H1 (cell line): ENCODE results near the gene AZGP1. TPM values are rescaled to one million over a fixed set of nuclear protein-coding genes. Genes with fewer than 3 reads are reported as not detected.
"Not testable (repeated sequence)": the region's sequence is repeated elsewhere in the genome, so short reads cannot be mapped to it uniquely, and the experiment has no call there.

Source experiments
- CTCF ChIA-PET: fragments of 300-600 bp; sonication (Branson Sonifier 250); formaldehyde crosslinking; loops from one replicate; lab custom pipeline; 2021; ENCODE audit not compliant: partially characterized antibody; lab: Charles Lee
- POLR2A ChIA-PET: fragments of 300-600 bp; sonication (Branson Sonifier 250); formaldehyde crosslinking; loops from one replicate; lab custom pipeline; 2021; ENCODE audit warnings: inconsistent platforms; ENCODE audit not compliant: partially characterized antibody; lab: Charles Lee
- DNase-seq, 2 experiments: peaks; one replicate each; pipeline versions ENCODE4 v3.0.0 to v3.0.0-alpha.2; 2010 to 2022; ENCODE audit warnings: low spot score in 2 of 2, low read depth in 1 of 2, mixed read lengths in 1 of 2
- FAIRE-seq: peaks from 2 replicates; lab custom pipeline; 2011; peaks lifted over from hg19 to GRCh38; lab: Jason Lieb, UNC
- H2AFZ ChIP-seq: 2 replicates; pipeline ENCODE4 v1.8.1; 2012; ENCODE audit warnings: low read length, inconsistent platforms
- H2AK5ac ChIP-seq: 2 replicates; pipeline ENCODE4 v1.6.1; 2013; ENCODE audit warnings: low read depth, low read length
- H2BK120ac ChIP-seq: replicated peaks from 2 replicates; pipeline ENCODE3; 2013; ENCODE audit warnings: low read depth, low read length, inconsistent platforms
- H2BK12ac ChIP-seq: 2 replicates; pipeline ENCODE4 v1.6.1; 2013; ENCODE audit warnings: low read depth, low read length
- H2BK15ac ChIP-seq: 2 replicates; pipeline ENCODE4 v1.6.1; 2013; ENCODE audit warnings: low read length
- H2BK20ac ChIP-seq: 2 replicates; pipeline ENCODE4 v1.6.1; 2013; ENCODE audit warnings: low read length
- H2BK5ac ChIP-seq: 2 replicates; pipeline ENCODE4 v1.6.1; 2013; ENCODE audit warnings: low read depth, low read length
- H3K14ac ChIP-seq: 2 replicates; pipeline ENCODE4 v1.6.1; 2013; ENCODE audit warnings: inconsistent platforms; ENCODE audit not compliant: insufficient read length
- H3K18ac ChIP-seq: 2 replicates; pipeline ENCODE4 v1.6.1; 2013; ENCODE audit warnings: low read length; ENCODE audit errors: extremely low read depth
- H3K23ac ChIP-seq: 2 replicates; pipeline ENCODE4 v1.6.1; 2013; ENCODE audit warnings: inconsistent platforms; ENCODE audit not compliant: insufficient read length
- H3K23me2 ChIP-seq: 2 replicates; pipeline ENCODE4 v1.6.1; 2013; ENCODE audit warnings: low read depth, low read length
- H3K27ac ChIP-seq: 2 replicates; pipeline ENCODE4 v1.6.1; 2011; ENCODE audit warnings: low read depth, low read length, inconsistent platforms
- H3K27me3 ChIP-seq, 4 experiments: replicated peaks in 1 of 4; 1 replicate in 1 of 4; 2 replicates in 3 of 4; pipeline versions ENCODE4 v1.6.1 to v1.8.1; 2011 to 2013; ENCODE audit warnings: low read length in 3 of 4, mild to moderate bottlenecking in 3 of 4, inconsistent platforms in 2 of 4, mixed read lengths in 2 of 4, moderate library complexity in 1 of 4; ENCODE audit not compliant: control insufficient read depth in 3 of 4, insufficient read depth in 3 of 4; ENCODE audit errors: extremely low read depth in 1 of 4
- H3K36me3 ChIP-seq, 4 experiments: 2 replicates each; pipeline versions ENCODE4 v1.6.1 to v1.8.1; 2011 to 2013; ENCODE audit warnings: mild to moderate bottlenecking in 4 of 4, low read length in 3 of 4, moderate library complexity in 2 of 4, control low read depth in 1 of 4, inconsistent platforms in 1 of 4; ENCODE audit not compliant: insufficient read depth in 4 of 4, control insufficient read depth in 2 of 4
- H3K4ac ChIP-seq: replicated peaks from 2 replicates; pipeline ENCODE3; 2013; ENCODE audit warnings: low read length, low read depth, mixed read lengths, inconsistent platforms; ENCODE audit not compliant: insufficient read length
- H3K4me1 ChIP-seq, 4 experiments: replicated peaks in 1 of 4; 1 replicate in 1 of 4; 2 replicates in 3 of 4; pipeline versions ENCODE4 v1.6.1 to v1.8.1; 2011 to 2013; ENCODE audit warnings: low read length in 3 of 4, inconsistent platforms in 2 of 4, mixed read lengths in 1 of 4; ENCODE audit not compliant: insufficient read depth in 4 of 4, control insufficient read depth in 3 of 4
- H3K4me2 ChIP-seq, 2 experiments: 2 replicates each; pipeline versions ENCODE4 v1.6.1 to v1.8.1; 2011 to 2013; ENCODE audit warnings: low read depth in 2 of 2, low read length in 2 of 2, control low read depth in 1 of 2, inconsistent platforms in 1 of 2, mild to moderate bottlenecking in 1 of 2; ENCODE audit not compliant: insufficient read depth in 1 of 2
- H3K4me3 ChIP-seq, 4 experiments: fragments of 200-600, 300-600 bp in 1 of 4; sonication (generic), shearing (Covaris generic), sonication (Bioruptor Twin) in 1 of 4; 2 replicates each; pipeline versions ENCODE4 v1.5.1 to v1.8.1; 2011 to 2016; ENCODE audit warnings: low read length in 4 of 4, low read depth in 3 of 4, control low read depth in 2 of 4, inconsistent platforms in 2 of 4, mild to moderate bottlenecking in 2 of 4, mixed read lengths in 1 of 4, moderate library complexity in 1 of 4; ENCODE audit not compliant: insufficient read depth in 2 of 4; ENCODE audit errors: extremely low read depth in 1 of 4
- H3K56ac ChIP-seq: replicated peaks from 2 replicates; pipeline ENCODE3; 2013; ENCODE audit warnings: low read depth, mild to moderate bottlenecking, mixed read lengths, low read length, inconsistent platforms; ENCODE audit not compliant: insufficient read length
- H3K79me1 ChIP-seq: 2 replicates; pipeline ENCODE4 v1.6.1; 2013; ENCODE audit warnings: low read depth, low read length, control low read depth
- H3K79me2 ChIP-seq, 2 experiments: 2 replicates each; pipeline versions ENCODE4 v1.6.1 to v1.8.1; 2012 to 2013; ENCODE audit warnings: low read length in 2 of 2, mild to moderate bottlenecking in 2 of 2, inconsistent platforms in 1 of 2; ENCODE audit not compliant: insufficient read depth in 2 of 2, control insufficient read depth in 1 of 2
- H3K9ac ChIP-seq, 4 experiments: replicated peaks in 1 of 4; 1 replicate in 1 of 4; 2 replicates in 3 of 4; pipeline versions ENCODE4 v1.6.1 to v1.8.1; 2011 to 2013; ENCODE audit warnings: low read depth in 3 of 4, low read length in 3 of 4, control low read depth in 2 of 4, mild to moderate bottlenecking in 2 of 4, moderate library complexity in 2 of 4, inconsistent platforms in 1 of 4; ENCODE audit errors: extremely low read depth in 1 of 4
- H3K9me3 ChIP-seq, 2 experiments: 2 replicates each; pipeline versions ENCODE4 v1.6.1 to v1.8.1; 2012 to 2013; ENCODE audit warnings: mild to moderate bottlenecking in 2 of 2, moderate library complexity in 2 of 2, control low read depth in 1 of 2, inconsistent platforms in 1 of 2, low read depth in 1 of 2, low read length in 1 of 2, mixed read lengths in 1 of 2; ENCODE audit not compliant: insufficient read depth in 2 of 2
- H4K20me1 ChIP-seq, 2 experiments: replicated peaks in 1 of 2; 2 replicates each; pipeline versions ENCODE3 to v1.8.1; 2011 to 2013; ENCODE audit warnings: inconsistent platforms in 2 of 2, low read length in 2 of 2, mild to moderate bottlenecking in 1 of 2; ENCODE audit not compliant: insufficient read depth in 2 of 2, control insufficient read depth in 1 of 2
- H4K5ac ChIP-seq: 2 replicates; pipeline ENCODE4 v1.6.1; 2013; ENCODE audit warnings: low read length, low read depth, mixed read lengths, inconsistent platforms; ENCODE audit not compliant: insufficient read length
- H4K8ac ChIP-seq: 2 replicates; pipeline ENCODE4 v1.8.0; 2013; ENCODE audit warnings: mild to moderate bottlenecking, moderate library complexity, low read length, inconsistent platforms; ENCODE audit not compliant: insufficient read depth; ENCODE audit errors: extremely low read depth
- H4K91ac ChIP-seq: replicated peaks from 2 replicates; pipeline ENCODE3; 2013; ENCODE audit warnings: low read length, mixed read lengths, inconsistent platforms; ENCODE audit not compliant: insufficient read length
- EZH2 ChIP-seq: fragments of 200-600 bp; sonication (generic); IDR thresholded peaks from 2 replicates; pipeline ENCODE4 v1.7.1; 2012; ENCODE audit warnings: low read depth, mild to moderate bottlenecking, moderate library complexity, low read length, inconsistent platforms; ENCODE audit not compliant: severe bottlenecking
- KDM4A ChIP-seq: IDR thresholded peaks from one replicate; pipeline ENCODE4 v1.7.1; 2012; ENCODE audit warnings: low read depth, mild to moderate bottlenecking, moderate library complexity, low read length, inconsistent platforms; ENCODE audit not compliant: severe bottlenecking
- RAD21 ChIP-seq, 2 experiments: IDR thresholded peaks in 1 of 2; conservative IDR thresholded peaks in 1 of 2; 2 replicates each; pipeline ENCODE4 v1.6.1; 2011; ENCODE audit warnings: low read depth in 2 of 2, low read length in 2 of 2, improper control_type of control experiment in 1 of 2, inconsistent platforms in 1 of 2, mild to moderate bottlenecking in 1 of 2, moderate library complexity in 1 of 2
- SP4 ChIP-seq: IDR thresholded peaks from 2 replicates; pipeline ENCODE4 v1.6.1; 2012; ENCODE audit warnings: low read length, inconsistent platforms
- WGBS, 2 experiments: shearing (Covaris generic) in 1 of 2; methylation state at CpG; one replicate each; pipeline versions ENCODE4 v1.1.6 to v1.1.7; 2013 to 2015; ENCODE audit warnings: low lambda C conversion rate in 2 of 2, mixed read lengths in 2 of 2, inconsistent platforms in 1 of 2, low coverage in 1 of 2, missing lambda C conversion rate in 1 of 2; ENCODE audit not compliant: insufficient replicate concordance in 2 of 2, insufficient coverage in 1 of 2, insufficient read length in 1 of 2; ENCODE audit errors: extremely low coverage in 1 of 2, missing lambda C conversion rate in 1 of 2; 5-methylcytosine and 5-hydroxymethylcytosine counted together
- polyA plus RNA-seq, 7 experiments: library from polyadenylated mRNA; depleted of rRNA in 3 of 7; stranded (reverse) in 5 of 7; unstranded in 2 of 7; fragments of >200 nt in 5 of 7; fragments of 200-250 nt in 2 of 7; gene quantifications; 1 replicate in 5 of 7; 2 replicates in 1 of 7; 4 replicates in 1 of 7; pipeline versions ENCODE4 v1.2.1 to v1.2.3, GENCODE V29; 2011 to 2013; ENCODE audit warnings: missing spikeins in 2 of 7, mixed read lengths in 2 of 7
- total RNA-seq: library from RNA; stranded (reverse); fragmentation: NEBNext Ultra II Directional; extraction: Animal tissue kit (Norgen Biotek cat#: 25700); gene quantifications from 2 replicates; pipeline ENCODE4 v1.2.1, GENCODE V29; 2021

The AZGP1 gene
- total and polyA plus RNA-seq, 2 of the 8 experiments (the other 6 are each of a cell fraction or from before 2014, with no cell fraction given): 0.52 to 0.68 TPM

DNA sequence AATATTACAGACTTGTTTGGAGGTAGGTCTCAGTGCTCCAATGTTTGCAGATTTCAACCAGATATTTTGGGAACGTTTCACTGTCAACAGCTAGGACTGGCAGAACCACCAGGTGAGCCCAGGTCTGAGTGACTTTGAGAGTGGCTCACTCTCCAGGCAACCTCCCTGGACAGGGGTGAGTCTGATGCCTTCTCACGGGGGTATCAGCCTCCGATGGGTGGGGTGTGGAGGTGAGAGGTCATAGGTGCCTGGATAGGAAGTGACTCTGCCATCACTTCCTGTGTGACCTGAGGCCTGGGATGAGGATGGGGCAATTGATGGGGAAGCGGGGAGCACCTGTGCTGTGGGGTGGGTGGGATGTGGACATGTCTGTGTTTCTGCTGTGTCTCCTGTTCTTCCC, 4.6 kb downstream of the AZGP1 start (continued):
- TF ChIP-seq KDM4A (no peak), EZH2 (no peak), SP4 (no peak), RAD21 (IDR thresholded peaks at IDR 0.05 in 1 of 2, conservative IDR thresholded peaks at IDR 0.05 in 1 of 2; ENCODE audit: low read depth in 2 of 2, low read length in 2 of 2) (no peak)

DNA sequence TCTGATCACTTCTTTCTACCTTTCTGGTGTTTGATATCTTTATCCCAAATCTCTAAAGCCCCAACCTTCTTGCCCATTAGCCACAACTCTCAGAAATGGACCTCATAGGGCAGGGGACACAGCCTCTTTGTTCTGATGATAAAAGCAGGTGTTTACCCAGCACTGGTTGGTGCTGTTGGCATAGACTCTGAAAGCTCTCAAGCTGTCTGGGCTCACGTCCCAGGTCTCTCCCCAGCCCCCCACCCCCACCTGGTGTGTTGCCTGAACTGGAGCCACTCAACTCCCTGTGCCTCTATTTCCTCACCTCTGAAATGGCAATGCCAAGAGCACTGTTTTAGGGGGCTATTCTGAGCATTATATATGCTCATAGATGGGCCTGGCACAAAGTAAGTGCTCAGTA, 6.0 kb downstream of the AZGP1 start:
- POLR2A ChIA-PET: interaction anchor here (0.6 to 1.2 kb wide), 4 partner anchors 26 to 1196 kb away, joined by 3 read pairs; no protein-coding TSS in a partner anchor
- H3K18ac ChIP-seq, H3K23ac ChIP-seq, DNase-seq, H3K4ac ChIP-seq, H2BK12ac ChIP-seq, H3K79me1 ChIP-seq, H2AK5ac ChIP-seq, H3K4me1 ChIP-seq, H4K8ac ChIP-seq, H3K9ac ChIP-seq, H2BK5ac ChIP-seq, H2BK120ac ChIP-seq, H4K5ac ChIP-seq, H3K27ac ChIP-seq, H3K4me3 ChIP-seq, H3K23me2 ChIP-seq, H2BK15ac ChIP-seq, H4K91ac ChIP-seq, H2AFZ ChIP-seq, H3K9me3 ChIP-seq, H3K27me3 ChIP-seq, H3K56ac ChIP-seq, H4K20me1 ChIP-seq, H3K4me2 ChIP-seq, H3K36me3 ChIP-seq, H3K79me2 ChIP-seq, H3K14ac ChIP-seq, H2BK20ac ChIP-seq, FAIRE-seq: not testable (repeated sequence)
- 69% methylated on average over 1 of the region's 1 CpG; no CpG with 5 or more reads in 1 of the 2 experiments for WGBS, 2 experiments
- CTCF ChIA-PET: interaction anchor here (0.7 to 3.9 kb wide), 3 partner anchors 8 to 15 kb away, joined by 3 to 16 read pairs (median 3); no protein-coding TSS in a partner anchor
